ENCODE measurements around the gene PDE6C. TPM values are rescaled to one million over a fixed set of nuclear protein-coding genes. Genes with fewer than 3 reads are reported as not detected.
A peak's percentile ranks its signal among the peaks of the same experiment; 100 is the strongest.

Gene PDE6C
- total RNA-seq, 4 donors from 2014 or later: not detected

- H3K36me3 ChIP-seq: no peaks in the 10 kb centered on the region
- peak overlapping the region in 1 of 4 donors; percentile 35 for H3K4me3 ChIP-seq
- intact Hi-C loops (cut with DNase I): no loop called here
- H3K27me3 ChIP-seq: peaks cover 0 to 78% (median 13%) of the 10 kb centered on the region in 4 donors
- peaks cover 0 to 29% (median 10%) of the 10 kb centered on the region in 3 donors for H3K4me1 ChIP-seq
- WGBS, 2 donors: 20% methylated on average over 6 of the region's 21 CpGs; no CpG with 5 or more reads in 1 of the 2 donors
- no peak overlapping the region for H3K27ac ChIP-seq
- TF ChIP-seq CTCF (IDR thresholded peaks at IDR 0.05): no peak
- no peak for TF ChIP-seq POLR2A (IDR thresholded peaks at IDR 0.05)
- H3K9me3 ChIP-seq: no peaks in the 10 kb centered on the region
- DNase-seq: no peak
Measured at GRCh38 chr10:93568105-93568390, 44.3 kb upstream of the PDE6C start.

- no peak for TF ChIP-seq POLR2A (IDR thresholded peaks at IDR 0.05)
- no peak for TF ChIP-seq CTCF (IDR thresholded peaks at IDR 0.05)
- Histone ChIP-seq H3K4me1 (peaks cover 0 to 40% (median 10%) of the 10 kb centered on the region in 3 donors), H3K27me3 (peaks cover 0 to 66% (median 13%) of the 10 kb centered on the region in 4 donors), H3K27ac (no peak overlapping the region), H3K9me3 (no peaks in the 10 kb centered on the region), H3K36me3 (no peaks in the 10 kb centered on the region), H3K4me3 (no peak overlapping the region)
- WGBS, 2 donors: 57 to 80% methylated on average over 2 to 3 of the region's 3 CpGs
- intact Hi-C loops (cut with DNase I): no loop called here
- DNase-seq: no peak
Measured at GRCh38 chr10:93570383-93570782, 42.0 kb upstream of the PDE6C start.

GRCh38 chr10:93572606-93573005 lies 39.7 kb upstream of the PDE6C start:
- intact Hi-C loops (cut with DNase I): no loop called here
- DNase-seq: no peak
- peaks cover 0 to 27% (median 0%) of the 10 kb centered on the region in 3 donors for H3K4me1 ChIP-seq
- H3K27me3 ChIP-seq: peaks cover 0 to 44% (median 5%) of the 10 kb centered on the region in 4 donors
- no peak for TF ChIP-seq POLR2A (IDR thresholded peaks at IDR 0.05)
- TF ChIP-seq CTCF (IDR thresholded peaks at IDR 0.05): no peak
- H3K27ac ChIP-seq: no peak overlapping the region
- 75 to 78% methylated on average over 2 of the region's 2 CpGs for WGBS, 2 donors
- no peaks in the 10 kb centered on the region for H3K36me3 ChIP-seq
- H3K4me3 ChIP-seq: no peak overlapping the region
- H3K9me3 ChIP-seq: no peaks in the 10 kb centered on the region

- Histone ChIP-seq H3K36me3 (no peaks in the 10 kb centered on the region), H3K27me3 (peaks cover 0 to 37% (median 2%) of the 10 kb centered on the region in 4 donors), H3K9me3 (no peaks in the 10 kb centered on the region), H3K27ac (no peak overlapping the region), H3K4me3 (no peak overlapping the region), H3K4me1 (peaks cover 0 to 22% (median 0%) of the 10 kb centered on the region in 3 donors)
- no peak for DNase-seq
- intact Hi-C loops (cut with DNase I): no loop called here
- TF ChIP-seq POLR2A (IDR thresholded peaks at IDR 0.05) (no peak), CTCF (IDR thresholded peaks at IDR 0.05) (no peak)
- 27 to 29% methylated on average over 6 to 10 of the region's 10 CpGs for WGBS, 2 donors
Measured at GRCh38 chr10:93573051-93573909, 39.1 kb upstream of the PDE6C start.

- intact Hi-C loops (cut with DNase I): no loop called here
- DNase-seq: no peak
- H3K4me3 ChIP-seq: no peak overlapping the region
- WGBS, 2 donors: 58 to 64% methylated on average over 3 of the region's 3 CpGs
- no peaks in the 10 kb centered on the region for H3K36me3 ChIP-seq
- no peak for TF ChIP-seq CTCF (IDR thresholded peaks at IDR 0.05)
- no peak for TF ChIP-seq POLR2A (IDR thresholded peaks at IDR 0.05)
- peaks cover 0 to 36% (median 0%) of the 10 kb centered on the region in 4 donors for H3K27me3 ChIP-seq
- no peaks in the 10 kb centered on the region for H3K9me3 ChIP-seq
- no peak overlapping the region for H3K27ac ChIP-seq
- peaks cover 0 to 22% (median 0%) of the 10 kb centered on the region in 3 donors for H3K4me1 ChIP-seq
Measured at GRCh38 chr10:93573924-93574323, 38.4 kb upstream of the PDE6C start.

Data from esophagus squamous epithelium (tissue), 5 donors.